Transverse colon (tissue), 4 donors: Measurements from ENCODE around the gene LNX1. TPM values are rescaled to one million over a fixed set of nuclear protein-coding genes. Genes with fewer than 3 reads are reported as not detected.

ENCODE experiments used
- DNase-seq: peaks from one replicate; pipeline ENCODE4 v3.0.0-alpha.2; 2019
- H3K27ac ChIP-seq, 4 donors: fragments of 200-600 bp; sonication (generic); 2 replicates each; pipeline ENCODE4 v1.5.1; 2016 to 2018; ENCODE audit warnings: inconsistent platforms in 4 of 4
- H3K27me3 ChIP-seq: fragments of 200-600 bp; sonication (generic); 2 replicates; pipeline ENCODE4 v1.5.1; 2017; ENCODE audit warnings: inconsistent platforms
- H3K36me3 ChIP-seq, 4 donors: fragments of 200-600 bp; sonication (generic); 2 replicates each; pipeline ENCODE4 v1.5.1; 2017 to 2019; ENCODE audit warnings: inconsistent platforms in 4 of 4
- H3K4me1 ChIP-seq, 4 donors: fragments of 200-600 bp; sonication (generic); 2 replicates each; pipeline ENCODE4 v1.5.1; 2017 to 2020; ENCODE audit warnings: inconsistent platforms in 4 of 4
- H3K4me3 ChIP-seq, 4 donors: fragments of 200-600 bp; sonication (generic); 1 replicate in 1 of 4; 2 replicates in 3 of 4; pipeline versions ENCODE4 v1.5.1 to v1.6.1; 2017 to 2019; ENCODE audit warnings: inconsistent platforms in 4 of 4
- H3K9me3 ChIP-seq, 2 donors: fragments of 200-600 bp; sonication (generic); 2 replicates each; pipeline ENCODE4 v1.5.1; 2017 to 2019; ENCODE audit warnings: inconsistent platforms in 2 of 2
- CTCF ChIP-seq, 5 experiments: fragments of 200-600 bp in 3 of 5; fragments of 450-650 bp in 2 of 5; sonication (generic) in 3 of 5; IDR thresholded peaks; 1 replicate in 2 of 5; 2 replicates in 3 of 5; pipeline ENCODE4 v1.5.1; 2016 to 2017; ENCODE audit warnings: antibody characterized with exemption in 5 of 5, inconsistent platforms in 3 of 5, mild to moderate bottlenecking in 2 of 5, moderate library complexity in 1 of 5
- EP300 ChIP-seq: sonication (generic); formaldehyde crosslinking; IDR thresholded peaks from one replicate; pipeline ENCODE4 v1.6.1; 2017; ENCODE audit warnings: antibody characterized with exemption, low read depth
- POLR2A ChIP-seq: fragments of 450-650 bp; IDR thresholded peaks from one replicate; pipeline ENCODE4 v1.6.1; 2016; ENCODE audit warnings: antibody characterized with exemption, mild to moderate bottlenecking, moderate library complexity
- POLR2AphosphoS5 ChIP-seq, 3 donors: sonication (generic); formaldehyde crosslinking; IDR thresholded peaks; one replicate each; pipeline ENCODE4 v1.6.1; 2016; ENCODE audit warnings: antibody characterized with exemption in 3 of 3
- WGBS, 2 donors: methylation state at CpG; one replicate each; pipeline ENCODE4 v1.1.5; 2018; ENCODE audit warnings: low coverage in 1 of 2; 5-methylcytosine and 5-hydroxymethylcytosine counted together
- in situ Hi-C, 4 donors: fragments of 200-750 bp; cut with MboI; loops; one replicate each; pipeline versions ENCODE4 v1.15.0 to v1.15.1; 2017; ENCODE audit warnings: low sequenced_read_pairs in 3 of 4, low pct_ligation_motif_present in 1 of 4, low pct_unique_long_range_greater_than_20kb in 1 of 4
- intact Hi-C: fragments of 100-400 bp; cut with DNase I; formaldehyde crosslinking; loops from one replicate; pipeline ENCODE4 v1.15.1; 2023; ENCODE audit warnings: low total_unique reads
- total RNA-seq, 4 donors: library from RNA; depleted of rRNA; stranded (reverse); fragments of >200 nt; gene quantifications; one replicate each; pipeline ENCODE4 v1.1.0, GENCODE V29; 2016

LNX1 gene
- total RNA-seq, 4 donors from 2014 or later = 2.6 to 35.5 (median 18.1) TPM

GRCh38 chr4:53436251-53436650, 155.0 kb downstream of the LNX1 start:
- peaks cover 0 to 8% (median 3%) of the 10 kb centered on the region in 4 donors for H3K36me3 ChIP-seq
- H3K4me3 ChIP-seq = no peak overlapping the region
- DNase-seq = no peak
- intact Hi-C loops = no loop called here
- H3K4me1 ChIP-seq = no peaks in the 10 kb centered on the region
- WGBS, 2 donors = 95 to 100% methylated on average over 1 of the region's 1 CpG
- no peaks in the 10 kb centered on the region for H3K9me3 ChIP-seq
- no peaks in the 10 kb centered on the region for H3K27me3 ChIP-seq
- in situ Hi-C loops = no loop called here
- H3K27ac ChIP-seq = no peak overlapping the region
- TF ChIP-seq POLR2A (no peak), EP300 (no peak), POLR2AphosphoS5 (IDR thresholded peaks at IDR 0.05) (no peak), CTCF (IDR thresholded peaks at IDR 0.05) (no peak)

GRCh38 chr4:53432528-53433424, 158.5 kb downstream of the LNX1 start:
- peaks cover 0 to 35% (median 15%) of the 10 kb centered on the region in 4 donors for H3K36me3 ChIP-seq
- WGBS, 2 donors = 82 to 85% methylated on average over 4 of the region's 4 CpGs
- no peaks in the 10 kb centered on the region for H3K27me3 ChIP-seq
- no peak overlapping the region for H3K27ac ChIP-seq
- DNase-seq = no peak
- no peak for TF ChIP-seq EP300
- TF ChIP-seq POLR2A = no peak
- no peak for TF ChIP-seq CTCF (IDR thresholded peaks at IDR 0.05)
- no peak for TF ChIP-seq POLR2AphosphoS5 (IDR thresholded peaks at IDR 0.05)
- H3K4me1 ChIP-seq = no peaks in the 10 kb centered on the region
- in situ Hi-C loops = no loop called here
- H3K4me3 ChIP-seq = no peak overlapping the region
- no peaks in the 10 kb centered on the region for H3K9me3 ChIP-seq
- intact Hi-C loops = no loop called here

GRCh38 chr4:53431052-53431451, 160.2 kb downstream of the LNX1 start:
- TF ChIP-seq CTCF (IDR thresholded peaks at IDR 0.05) (no peak), POLR2A (no peak), POLR2AphosphoS5 (IDR thresholded peaks at IDR 0.05) (no peak), EP300 (no peak)
- Histone ChIP-seq H3K27ac (no peak overlapping the region), H3K27me3 (no peaks in the 10 kb centered on the region), H3K36me3 (peaks cover 0 to 37% (median 15%) of the 10 kb centered on the region in 4 donors), H3K4me3 (no peak overlapping the region), H3K9me3 (no peaks in the 10 kb centered on the region), H3K4me1 (no peaks in the 10 kb centered on the region)
- in situ Hi-C loops (no loop called here), intact Hi-C loops (no loop called here)
- DNase-seq = no peak
- 80 to 90% methylated on average over 3 to 5 of the region's 5 CpGs for WGBS, 2 donors

- Histone ChIP-seq H3K27me3 (no peaks in the 10 kb centered on the region), H3K27ac (no peak overlapping the region), H3K36me3 (peaks cover 0 to 33% (median 14%) of the 10 kb centered on the region in 4 donors), H3K4me1 (no peaks in the 10 kb centered on the region), H3K9me3 (no peaks in the 10 kb centered on the region), H3K4me3 (no peak overlapping the region)
- in situ Hi-C loops = no loop called here
- no peak for TF ChIP-seq CTCF (IDR thresholded peaks at IDR 0.05)
- TF ChIP-seq EP300 = no peak
- no peak for TF ChIP-seq POLR2AphosphoS5 (IDR thresholded peaks at IDR 0.05)
- TF ChIP-seq POLR2A = no peak
- intact Hi-C loops = no loop called here
- no peak for DNase-seq
Observed at GRCh38 chr4:53427366-53427765, 163.9 kb downstream of the LNX1 start.
